Endothelial cell of umbilical vein (primary cell): ENCODE results near the gene PPP1R3G. TPM values are rescaled to one million over a fixed set of nuclear protein-coding genes. Genes with fewer than 3 reads are reported as not detected.

Source experiments
- BruUV-seq: library from RNA; stranded (reverse); fragments of 400-500 nt; replicated peaks from 2 replicates; lab custom pipeline; 2021; lab: Mats Ljungman, UMichigan
- CTCF ChIA-PET: fragments of 300-600, 350-600 bp; sonication (Branson Sonifier 250); formaldehyde crosslinking; loops from one replicate; lab custom pipeline; 2021; ENCODE audit warnings: antibody characterized with exemption, inconsistent platforms; lab: Charles Lee
- POLR2A ChIA-PET: fragments of 300-600, 350-600 bp; sonication (Branson Sonifier 250); formaldehyde crosslinking; loops from one replicate; lab custom pipeline; 2021; ENCODE audit warnings: antibody characterized with exemption, inconsistent platforms; lab: Charles Lee
- DNase-seq: peaks from one replicate; pipeline ENCODE4 v3.0.0-alpha.2; 2011; ENCODE audit warnings: low read depth, low spot score
- FAIRE-seq: peaks from 2 replicates; lab custom pipeline; 2011; peaks lifted over from hg19 to GRCh38; lab: Jason Lieb, UNC
- H2AFZ ChIP-seq: 2 replicates; pipeline ENCODE4 v1.6.0; 2012; ENCODE audit warnings: low read depth, low read length, control low read depth, inconsistent platforms
- H3K27ac ChIP-seq: 2 replicates; pipeline ENCODE4 v1.5.1; 2011; ENCODE audit warnings: low read depth, mild to moderate bottlenecking, control low read depth, low read length, moderate library complexity; ENCODE audit not compliant: insufficient read depth
- H3K27me3 ChIP-seq, 2 experiments: 2 replicates each; pipeline versions ENCODE4 v1.6.0 to v1.6.1; 2011; ENCODE audit warnings: low read length in 2 of 2, mixed read lengths in 1 of 2; ENCODE audit not compliant: control insufficient read depth in 2 of 2, insufficient read depth in 2 of 2
- H3K36me3 ChIP-seq, 2 experiments: 2 replicates in 1 of 2; 3 replicates in 1 of 2; pipeline ENCODE4 v1.5.1; 2011; ENCODE audit warnings: low read length in 2 of 2, mild to moderate bottlenecking in 1 of 2, moderate library complexity in 1 of 2; ENCODE audit not compliant: control insufficient read depth in 2 of 2, insufficient read depth in 2 of 2; ENCODE audit errors: extremely low read depth in 1 of 2
- H3K4me1 ChIP-seq: 3 replicates; pipeline ENCODE4 v1.5.1; 2011; ENCODE audit warnings: mild to moderate bottlenecking, low read length; ENCODE audit not compliant: control insufficient read depth, insufficient read depth; ENCODE audit errors: extremely low read depth
- H3K4me2 ChIP-seq: 2 replicates; pipeline ENCODE4 v1.6.1; 2011; ENCODE audit warnings: low read length, control low read depth, mixed read lengths; ENCODE audit not compliant: insufficient read depth
- H3K4me3 ChIP-seq, 3 experiments: fragments of 200-600 bp in 1 of 3; sonication (generic), shearing (Covaris generic) in 1 of 3; replicated peaks in 1 of 3; 2 replicates each; pipeline ENCODE4 v1.5.1; 2011 to 2016; ENCODE audit warnings: control low read depth in 3 of 3, low read length in 3 of 3, mild to moderate bottlenecking in 2 of 3, inconsistent platforms in 1 of 3, low read depth in 1 of 3, moderate library complexity in 1 of 3; ENCODE audit not compliant: insufficient read depth in 1 of 3
- H3K79me2 ChIP-seq: 2 replicates; pipeline ENCODE4 v1.6.0; 2012; ENCODE audit warnings: low read length, inconsistent platforms; ENCODE audit not compliant: control insufficient read depth, insufficient read depth
- H3K9ac ChIP-seq: replicated peaks from 2 replicates; pipeline ENCODE3; 2011; ENCODE audit warnings: low read length, control low read depth; ENCODE audit not compliant: insufficient read depth; ENCODE audit errors: extremely low read depth
- H3K9me1 ChIP-seq: replicated peaks from 3 replicates; pipeline ENCODE4 v1.6.0; 2011; ENCODE audit warnings: mild to moderate bottlenecking, low read length; ENCODE audit not compliant: control insufficient read depth, insufficient read depth; ENCODE audit errors: extremely low read depth
- H3K9me3 ChIP-seq: replicated peaks from 2 replicates; pipeline ENCODE4 v1.5.1; 2012; ENCODE audit warnings: low read length, inconsistent platforms; ENCODE audit not compliant: control insufficient read depth, insufficient read depth
- H4K20me1 ChIP-seq: replicated peaks from 2 replicates; pipeline ENCODE3; 2011; ENCODE audit warnings: mild to moderate bottlenecking, low read length; ENCODE audit not compliant: control insufficient read depth, insufficient read depth; ENCODE audit errors: extremely low read depth
- EZH2 ChIP-seq: IDR thresholded peaks from 2 replicates; pipeline ENCODE4 v1.6.1; 2012; ENCODE audit warnings: borderline replicate concordance, low read depth, mild to moderate bottlenecking, moderate library complexity, low read length, inconsistent platforms; ENCODE audit not compliant: severe bottlenecking
- FOS ChIP-seq: IDR thresholded peaks from 2 replicates; pipeline ENCODE4 v1.6.1; 2011; ENCODE audit warnings: mild to moderate bottlenecking, low read length, moderate library complexity, borderline replicate concordance; ENCODE audit not compliant: insufficient read depth
- GATA2 ChIP-seq: IDR thresholded peaks from 2 replicates; pipeline ENCODE4 v1.7.0; 2011; ENCODE audit warnings: low read depth, mild to moderate bottlenecking, moderate library complexity, mixed read lengths, low read length; ENCODE audit not compliant: insufficient read length, insufficient read depth
- JUN ChIP-seq: IDR thresholded peaks from 2 replicates; pipeline ENCODE4 v1.6.1; 2011; ENCODE audit warnings: borderline replicate concordance, low read depth; ENCODE audit not compliant: insufficient read length, insufficient read depth
- MYC ChIP-seq: IDR thresholded peaks from one replicate; pipeline ENCODE4 v1.6.1; 2011; ENCODE audit warnings: mild to moderate bottlenecking, low read depth, low read length
- POLR2A ChIP-seq: IDR thresholded peaks from 2 replicates; pipeline ENCODE4 v1.6.1; 2012; ENCODE audit warnings: low read depth, mild to moderate bottlenecking, control low read depth, low read length
- POLR2AphosphoS5 ChIP-seq: IDR thresholded peaks from 2 replicates; pipeline ENCODE4 v1.6.1; 2012; ENCODE audit warnings: low read depth, mild to moderate bottlenecking, control low read depth, low read length, moderate library complexity; ENCODE audit not compliant: insufficient read depth
- dilution Hi-C: fragments of 300-500 bp; cut with MboI; formaldehyde crosslinking; loops from one replicate; pipeline ENCODE4 v1.15.0; 2019; ENCODE audit warnings: low sequenced_read_pairs; ENCODE audit not compliant: extremely low pct_ligation_motif_present
- intact Hi-C: fragments of 100-400 bp; cut with micrococcal nuclease; formaldehyde crosslinking; loops from one replicate; pipeline ENCODE4 v1.10.0; 2022
- polyA plus RNA-seq, 4 experiments: library from polyadenylated mRNA; depleted of rRNA in 3 of 4; stranded (reverse) in 3 of 4; unstranded in 1 of 4; fragments of >200 nt; gene quantifications; 2 replicates each; pipeline versions ENCODE4 v1.2.1 to v1.2.3, GENCODE V29; 2011 to 2012; ENCODE audit warnings: missing spikeins in 1 of 4
- total RNA-seq: library from RNA; stranded (reverse); gene quantifications from 2 replicates; pipeline ENCODE4 v1.2.3, GENCODE V29; 2021
- TF ChIP-seq, protein P1 (sequence below), 2 donors: IDR thresholded peaks; 1 replicate in 1 of 2; 2 replicates in 1 of 2; pipeline ENCODE4 v1.5.1; 2011; ENCODE audit warnings: low read length in 2 of 2, mild to moderate bottlenecking in 2 of 2, moderate library complexity in 2 of 2, control low read depth in 1 of 2, inconsistent platforms in 1 of 2, low read depth in 1 of 2; ENCODE audit not compliant: insufficient read depth in 1 of 2; ENCODE audit errors: extremely low read depth in 1 of 2
- TF ChIP-seq, protein P2 (sequence below): IDR thresholded peaks from 2 replicates; pipeline ENCODE4 v1.6.1; 2011; ENCODE audit not compliant: insufficient read depth, insufficient read length

The PPP1R3G gene
- total and polyA plus RNA-seq, 2 donors (not counting 3 experiments of a cell fraction or from before 2014, with no cell fraction given): 0.04 to 0.09 TPM

DNA sequence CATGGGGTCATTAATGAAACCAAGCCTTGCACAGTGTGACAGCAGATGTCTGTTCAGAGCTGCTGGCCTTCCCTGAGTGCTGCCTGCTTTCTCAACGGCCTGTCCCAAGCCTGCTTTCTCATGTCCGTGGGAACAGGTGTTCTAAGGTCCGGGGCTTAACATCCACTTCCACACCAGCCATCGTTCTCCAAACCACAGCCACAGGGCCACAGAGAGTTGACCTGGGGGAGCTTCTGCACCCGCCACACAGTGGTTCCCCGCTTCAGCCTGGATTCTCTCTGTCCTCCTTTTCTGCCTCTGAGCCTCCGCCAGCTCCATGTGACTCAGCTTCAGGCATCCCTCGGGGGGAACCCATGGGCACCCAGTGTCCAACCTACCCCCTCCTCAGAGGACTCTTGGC is 26.9 kb upstream of the PPP1R3G start:
- Histone ChIP-seq H3K9me3 (no peaks in the 10 kb centered on the region), H2AFZ (no peak overlapping the region), H3K27me3 (no peaks in the 10 kb centered on the region), H3K79me2 (no peaks in the 10 kb centered on the region), H3K4me2 (no peak overlapping the region), H4K20me1 (no peaks in the 10 kb centered on the region), H3K4me1 (peaks cover 17% of the 10 kb centered on the region), H3K4me3 (no peak overlapping the region), H3K27ac (no peak overlapping the region), H3K9ac (no peak overlapping the region), H3K9me1 (no peaks in the 10 kb centered on the region), H3K36me3 (no peaks in the 10 kb centered on the region)
- no peak for TF ChIP-seq FOS
- no peak for TF ChIP-seq GATA2
- TF ChIP-seq EZH2: no peak
- TF ChIP-seq, protein P1, sequence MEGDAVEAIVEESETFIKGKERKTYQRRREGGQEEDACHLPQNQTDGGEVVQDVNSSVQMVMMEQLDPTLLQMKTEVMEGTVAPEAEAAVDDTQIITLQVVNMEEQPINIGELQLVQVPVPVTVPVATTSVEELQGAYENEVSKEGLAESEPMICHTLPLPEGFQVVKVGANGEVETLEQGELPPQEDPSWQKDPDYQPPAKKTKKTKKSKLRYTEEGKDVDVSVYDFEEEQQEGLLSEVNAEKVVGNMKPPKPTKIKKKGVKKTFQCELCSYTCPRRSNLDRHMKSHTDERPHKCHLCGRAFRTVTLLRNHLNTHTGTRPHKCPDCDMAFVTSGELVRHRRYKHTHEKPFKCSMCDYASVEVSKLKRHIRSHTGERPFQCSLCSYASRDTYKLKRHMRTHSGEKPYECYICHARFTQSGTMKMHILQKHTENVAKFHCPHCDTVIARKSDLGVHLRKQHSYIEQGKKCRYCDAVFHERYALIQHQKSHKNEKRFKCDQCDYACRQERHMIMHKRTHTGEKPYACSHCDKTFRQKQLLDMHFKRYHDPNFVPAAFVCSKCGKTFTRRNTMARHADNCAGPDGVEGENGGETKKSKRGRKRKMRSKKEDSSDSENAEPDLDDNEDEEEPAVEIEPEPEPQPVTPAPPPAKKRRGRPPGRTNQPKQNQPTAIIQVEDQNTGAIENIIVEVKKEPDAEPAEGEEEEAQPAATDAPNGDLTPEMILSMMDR (IDR thresholded peaks at IDR 0.05; ENCODE audit: extremely low read depth in 1 of 2, insufficient read depth in 1 of 2, low read depth in 1 of 2, low read length in 2 of 2): no peak
- no peak for TF ChIP-seq JUN
- no peak for TF ChIP-seq MYC
- no peak for TF ChIP-seq POLR2AphosphoS5
- TF ChIP-seq POLR2A: no peak
- TF ChIP-seq, protein P2, sequence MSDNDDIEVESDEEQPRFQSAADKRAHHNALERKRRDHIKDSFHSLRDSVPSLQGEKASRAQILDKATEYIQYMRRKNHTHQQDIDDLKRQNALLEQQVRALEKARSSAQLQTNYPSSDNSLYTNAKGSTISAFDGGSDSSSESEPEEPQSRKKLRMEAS: no peak
- CTCF ChIA-PET: interaction anchor here (1.1 to 2.2 kb wide), 6 partner anchors 12 to 344 kb away, joined by 3 to 15 read pairs (median 5); no protein-coding TSS in a partner anchor
- dilution Hi-C loops: no loop called here
- FAIRE-seq: no peak
- no TSS peak for BruUV-seq
- no peak for DNase-seq
- POLR2A ChIA-PET: no interaction called here
- intact Hi-C loops: loop anchor here (5.0 to 10.0 kb wide), 2 partner anchors 204 to 1487 kb away; partner anchors contain the start of genes FARS2 and LYRM4
